Endothelial cell of umbilical vein (primary cell): ENCODE data around the gene B4GALT5. TPM values are rescaled to one million over a fixed set of nuclear protein-coding genes. Genes with fewer than 3 reads are reported as not detected.

Source experiments
- BruUV-seq: library from RNA; stranded (reverse); fragments of 400-500 nt; replicated peaks from 2 replicates; lab custom pipeline; 2021; lab: Mats Ljungman, UMichigan
- CTCF ChIA-PET: fragments of 300-600, 350-600 bp; sonication (Branson Sonifier 250); formaldehyde crosslinking; loops from one replicate; lab custom pipeline; 2021; ENCODE audit warnings: antibody characterized with exemption, inconsistent platforms; lab: Charles Lee
- POLR2A ChIA-PET: fragments of 300-600, 350-600 bp; sonication (Branson Sonifier 250); formaldehyde crosslinking; loops from one replicate; lab custom pipeline; 2021; ENCODE audit warnings: antibody characterized with exemption, inconsistent platforms; lab: Charles Lee
- DNase-seq: peaks from one replicate; pipeline ENCODE4 v3.0.0-alpha.2; 2011; ENCODE audit warnings: low read depth, low spot score
- FAIRE-seq: peaks from 2 replicates; lab custom pipeline; 2011; peaks lifted over from hg19 to GRCh38; lab: Jason Lieb, UNC
- H2AFZ ChIP-seq: 2 replicates; pipeline ENCODE4 v1.6.0; 2012; ENCODE audit warnings: low read depth, low read length, control low read depth, inconsistent platforms
- H3K27ac ChIP-seq: 2 replicates; pipeline ENCODE4 v1.5.1; 2011; ENCODE audit warnings: low read depth, mild to moderate bottlenecking, control low read depth, low read length, moderate library complexity; ENCODE audit not compliant: insufficient read depth
- H3K27me3 ChIP-seq, 2 experiments: 2 replicates each; pipeline versions ENCODE4 v1.6.0 to v1.6.1; 2011; ENCODE audit warnings: low read length in 2 of 2, mixed read lengths in 1 of 2; ENCODE audit not compliant: control insufficient read depth in 2 of 2, insufficient read depth in 2 of 2
- H3K36me3 ChIP-seq, 2 experiments: 2 replicates in 1 of 2; 3 replicates in 1 of 2; pipeline ENCODE4 v1.5.1; 2011; ENCODE audit warnings: low read length in 2 of 2, mild to moderate bottlenecking in 1 of 2, moderate library complexity in 1 of 2; ENCODE audit not compliant: control insufficient read depth in 2 of 2, insufficient read depth in 2 of 2; ENCODE audit errors: extremely low read depth in 1 of 2
- H3K4me1 ChIP-seq: 3 replicates; pipeline ENCODE4 v1.5.1; 2011; ENCODE audit warnings: mild to moderate bottlenecking, low read length; ENCODE audit not compliant: control insufficient read depth, insufficient read depth; ENCODE audit errors: extremely low read depth
- H3K4me2 ChIP-seq: 2 replicates; pipeline ENCODE4 v1.6.1; 2011; ENCODE audit warnings: low read length, control low read depth, mixed read lengths; ENCODE audit not compliant: insufficient read depth
- H3K4me3 ChIP-seq, 3 experiments: fragments of 200-600 bp in 1 of 3; sonication (generic), shearing (Covaris generic) in 1 of 3; replicated peaks in 1 of 3; 2 replicates each; pipeline ENCODE4 v1.5.1; 2011 to 2016; ENCODE audit warnings: control low read depth in 3 of 3, low read length in 3 of 3, mild to moderate bottlenecking in 2 of 3, inconsistent platforms in 1 of 3, low read depth in 1 of 3, moderate library complexity in 1 of 3; ENCODE audit not compliant: insufficient read depth in 1 of 3
- H3K79me2 ChIP-seq: 2 replicates; pipeline ENCODE4 v1.6.0; 2012; ENCODE audit warnings: low read length, inconsistent platforms; ENCODE audit not compliant: control insufficient read depth, insufficient read depth
- H3K9ac ChIP-seq: replicated peaks from 2 replicates; pipeline ENCODE3; 2011; ENCODE audit warnings: low read length, control low read depth; ENCODE audit not compliant: insufficient read depth; ENCODE audit errors: extremely low read depth
- H3K9me1 ChIP-seq: replicated peaks from 3 replicates; pipeline ENCODE4 v1.6.0; 2011; ENCODE audit warnings: mild to moderate bottlenecking, low read length; ENCODE audit not compliant: control insufficient read depth, insufficient read depth; ENCODE audit errors: extremely low read depth
- H3K9me3 ChIP-seq: replicated peaks from 2 replicates; pipeline ENCODE4 v1.5.1; 2012; ENCODE audit warnings: low read length, inconsistent platforms; ENCODE audit not compliant: control insufficient read depth, insufficient read depth
- H4K20me1 ChIP-seq: replicated peaks from 2 replicates; pipeline ENCODE3; 2011; ENCODE audit warnings: mild to moderate bottlenecking, low read length; ENCODE audit not compliant: control insufficient read depth, insufficient read depth; ENCODE audit errors: extremely low read depth
- EZH2 ChIP-seq: IDR thresholded peaks from 2 replicates; pipeline ENCODE4 v1.6.1; 2012; ENCODE audit warnings: borderline replicate concordance, low read depth, mild to moderate bottlenecking, moderate library complexity, low read length, inconsistent platforms; ENCODE audit not compliant: severe bottlenecking
- FOS ChIP-seq: IDR thresholded peaks from 2 replicates; pipeline ENCODE4 v1.6.1; 2011; ENCODE audit warnings: mild to moderate bottlenecking, low read length, moderate library complexity, borderline replicate concordance; ENCODE audit not compliant: insufficient read depth
- JUN ChIP-seq: IDR thresholded peaks from 2 replicates; pipeline ENCODE4 v1.6.1; 2011; ENCODE audit warnings: borderline replicate concordance, low read depth; ENCODE audit not compliant: insufficient read length, insufficient read depth
- MAX ChIP-seq: IDR thresholded peaks from 2 replicates; pipeline ENCODE4 v1.6.1; 2011; ENCODE audit not compliant: insufficient read depth, insufficient read length
- MYC ChIP-seq: IDR thresholded peaks from one replicate; pipeline ENCODE4 v1.6.1; 2011; ENCODE audit warnings: mild to moderate bottlenecking, low read depth, low read length
- POLR2A ChIP-seq: IDR thresholded peaks from 2 replicates; pipeline ENCODE4 v1.6.1; 2012; ENCODE audit warnings: low read depth, mild to moderate bottlenecking, control low read depth, low read length
- POLR2AphosphoS5 ChIP-seq: IDR thresholded peaks from 2 replicates; pipeline ENCODE4 v1.6.1; 2012; ENCODE audit warnings: low read depth, mild to moderate bottlenecking, control low read depth, low read length, moderate library complexity; ENCODE audit not compliant: insufficient read depth
- dilution Hi-C: fragments of 300-500 bp; cut with MboI; formaldehyde crosslinking; loops from one replicate; pipeline ENCODE4 v1.15.0; 2019; ENCODE audit warnings: low sequenced_read_pairs; ENCODE audit not compliant: extremely low pct_ligation_motif_present
- intact Hi-C: fragments of 100-400 bp; cut with micrococcal nuclease; formaldehyde crosslinking; loops from one replicate; pipeline ENCODE4 v1.10.0; 2022
- polyA plus RNA-seq, 4 experiments: library from polyadenylated mRNA; depleted of rRNA in 3 of 4; stranded (reverse) in 3 of 4; unstranded in 1 of 4; fragments of >200 nt; gene quantifications; 2 replicates each; pipeline versions ENCODE4 v1.2.1 to v1.2.3, GENCODE V29; 2011 to 2012; ENCODE audit warnings: missing spikeins in 1 of 4
- total RNA-seq: library from RNA; stranded (reverse); gene quantifications from 2 replicates; pipeline ENCODE4 v1.2.3, GENCODE V29; 2021

The B4GALT5 gene
- total and polyA plus RNA-seq, 2 donors (not counting 3 experiments of a cell fraction or from before 2014, with no cell fraction given): 54.4 to 70.1 TPM

- BruUV-seq: no TSS peak
- Histone ChIP-seq H3K79me2 (peaks cover 95% of the 10 kb centered on the region), H3K27me3 (no peaks in the 10 kb centered on the region), H3K27ac (no peak overlapping the region), H3K9me3 (no peaks in the 10 kb centered on the region), H3K9me1 (no peaks in the 10 kb centered on the region), H2AFZ (no peak overlapping the region), H3K36me3 (peaks cover 0 to 2% of the 10 kb centered on the region in 2 experiments), H3K4me3 (no peak overlapping the region), H3K9ac (no peak overlapping the region), H3K4me2 (no peak overlapping the region), H3K4me1 (peaks cover 17% of the 10 kb centered on the region), H4K20me1 (peaks cover 16% of the 10 kb centered on the region)
- dilution Hi-C loops (no loop called here), intact Hi-C loops (no loop called here)
- ChIA-PET POLR2A (no interaction called here), CTCF (interaction anchor here (0.6 to 2.0 kb wide), 5 partner anchors 10 to 170 kb away, joined by 3 to 7 read pairs (median 3); no protein-coding TSS in a partner anchor)
- DNase-seq (no peak), FAIRE-seq (no peak)
- no peak for TF ChIP-seq MYC
- no peak for TF ChIP-seq POLR2AphosphoS5
- no peak for TF ChIP-seq FOS
- no peak for TF ChIP-seq EZH2
- no peak for TF ChIP-seq POLR2A
- TF ChIP-seq JUN: no peak
- no peak for TF ChIP-seq MAX
Observed at GRCh38 chr20:49675368-49676151, 38.1 kb downstream of the B4GALT5 start.
